H9 (cell line): ENCODE results near the gene KIFC3. TPM values are rescaled to one million over a fixed set of nuclear protein-coding genes. Genes with fewer than 3 reads are reported as not detected.

Source experiments
- DNase-seq: peaks from one replicate; pipeline ENCODE4 v3.0.0-alpha.2; 2017
- H2AFZ ChIP-seq: one replicate; pipeline ENCODE4 v1.6.1; 2013; ENCODE audit warnings: mild to moderate bottlenecking, low read length, control low read depth, moderate library complexity
- H2AK5ac ChIP-seq: 2 replicates; pipeline ENCODE4 v1.6.1; 2013; ENCODE audit warnings: low read length, control low read depth, mixed read lengths; ENCODE audit not compliant: insufficient read length
- H2BK120ac ChIP-seq: one replicate; pipeline ENCODE4 v1.6.1; 2013; ENCODE audit warnings: low read depth, mild to moderate bottlenecking, low read length, control low read depth, inconsistent platforms; ENCODE audit not compliant: poor library complexity, severe bottlenecking
- H2BK12ac ChIP-seq: 2 replicates; pipeline ENCODE4 v1.6.1; 2013; ENCODE audit warnings: low read length, control low read depth, mixed read lengths, low read depth; ENCODE audit not compliant: insufficient read length
- H2BK15ac ChIP-seq: 2 replicates; pipeline ENCODE4 v1.6.1; 2013; ENCODE audit warnings: low read depth, low read length, control low read depth
- H2BK20ac ChIP-seq: one replicate; pipeline ENCODE4 v1.6.1; 2013; ENCODE audit warnings: low read depth, mild to moderate bottlenecking, low read length, control low read depth, inconsistent platforms; ENCODE audit not compliant: poor library complexity, severe bottlenecking
- H2BK5ac ChIP-seq: 2 replicates; pipeline ENCODE4 v1.6.1; 2013; ENCODE audit warnings: low read length, control low read depth, mixed read lengths; ENCODE audit not compliant: insufficient read length
- H3K14ac ChIP-seq: 2 replicates; pipeline ENCODE4 v1.6.1; 2013; ENCODE audit warnings: low read length, control low read depth; ENCODE audit not compliant: insufficient read depth
- H3K18ac ChIP-seq: 2 replicates; pipeline ENCODE4 v1.6.1; 2013; ENCODE audit warnings: low read depth, mild to moderate bottlenecking, mixed read lengths, low read length, control low read depth; ENCODE audit not compliant: insufficient read length
- H3K23ac ChIP-seq: 2 replicates; pipeline ENCODE4 v1.6.1; 2013; ENCODE audit warnings: low read length, control low read depth, mixed read lengths, low read depth; ENCODE audit not compliant: insufficient read length
- H3K23me2 ChIP-seq: 2 replicates; pipeline ENCODE4 v1.6.1; 2013; ENCODE audit warnings: low read depth, mild to moderate bottlenecking, mixed read lengths, low read length, control low read depth; ENCODE audit not compliant: insufficient read length, poor library complexity, severe bottlenecking
- H3K27ac ChIP-seq: 2 replicates; pipeline ENCODE4 v1.5.1; 2013; ENCODE audit warnings: low read length, control low read depth, mixed read lengths, low read depth; ENCODE audit not compliant: insufficient read length
- H3K27me3 ChIP-seq: 2 replicates; pipeline ENCODE4 v1.6.1; 2013; ENCODE audit warnings: low read length, control low read depth, inconsistent platforms; ENCODE audit not compliant: insufficient read depth
- H3K4ac ChIP-seq: 2 replicates; pipeline ENCODE4 v1.6.1; 2013; ENCODE audit warnings: low read depth, mild to moderate bottlenecking, control low read depth, inconsistent platforms, low read length, moderate library complexity
- H3K4me1 ChIP-seq: 2 replicates; pipeline ENCODE4 v1.6.1; 2013; ENCODE audit warnings: low read length, control low read depth, inconsistent platforms; ENCODE audit not compliant: insufficient read depth
- H3K4me2 ChIP-seq: 2 replicates; pipeline ENCODE4 v1.6.1; 2013; ENCODE audit warnings: low read length, control low read depth, mixed read lengths; ENCODE audit not compliant: insufficient read length, insufficient read depth
- H3K56ac ChIP-seq: 2 replicates; pipeline ENCODE4 v1.6.1; 2013; ENCODE audit warnings: low read depth, mild to moderate bottlenecking, mixed read lengths, low read length, control low read depth; ENCODE audit not compliant: insufficient read length
- H3K79me1 ChIP-seq: 2 replicates; pipeline ENCODE4 v1.6.1; 2013; ENCODE audit warnings: low read depth, mild to moderate bottlenecking, moderate library complexity, low read length, control low read depth, inconsistent platforms; ENCODE audit not compliant: insufficient read depth, poor library complexity, severe bottlenecking
- H3K79me2 ChIP-seq: 2 replicates; pipeline ENCODE4 v1.6.1; 2013; ENCODE audit warnings: low read length, control low read depth, inconsistent platforms; ENCODE audit not compliant: insufficient read depth
- H3K9ac ChIP-seq: 2 replicates; pipeline ENCODE4 v1.6.1; 2013; ENCODE audit warnings: low read length, control low read depth, mixed read lengths; ENCODE audit not compliant: insufficient read length; ENCODE audit errors: extremely low read depth
- H3K9me3 ChIP-seq: one replicate; pipeline ENCODE4 v1.6.1; 2013; ENCODE audit warnings: low read depth, low read length, inconsistent platforms; ENCODE audit not compliant: control insufficient read depth
- H3T11ph ChIP-seq: one replicate; pipeline ENCODE4 v1.6.1; 2013; ENCODE audit warnings: mild to moderate bottlenecking, low read length, control low read depth, inconsistent platforms
- H4K20me1 ChIP-seq: one replicate; pipeline ENCODE4 v1.6.1; 2013; ENCODE audit not compliant: control insufficient read depth, insufficient read length, insufficient read depth
- H4K5ac ChIP-seq: 2 replicates; pipeline ENCODE4 v1.6.1; 2013; ENCODE audit warnings: low read depth, mild to moderate bottlenecking, mixed read lengths, low read length, control low read depth; ENCODE audit not compliant: insufficient read length
- H4K8ac ChIP-seq: replicated peaks from 2 replicates; pipeline ENCODE4 v1.6.1; 2013; ENCODE audit warnings: low read length, control low read depth, mixed read lengths, low read depth; ENCODE audit not compliant: insufficient read length
- H4K91ac ChIP-seq: 2 replicates; pipeline ENCODE4 v1.6.1; 2013; ENCODE audit warnings: low read depth, mild to moderate bottlenecking, moderate library complexity, mixed read lengths, low read length, control low read depth; ENCODE audit not compliant: insufficient read length
- H3K27ac Mint-ChIP-seq, 3 experiments: 2 replicates in 2 of 3; 3 replicates in 1 of 3; pipeline ENCODE4 v1.8.0; 2020 to 2021; ENCODE audit warnings: mixed read lengths in 3 of 3, mild to moderate bottlenecking in 1 of 3, moderate library complexity in 1 of 3
- H3K27me3 Mint-ChIP-seq: 2 replicates; pipeline ENCODE4 v1.8.0; 2021; ENCODE audit warnings: low read depth, mild to moderate bottlenecking, moderate library complexity, mixed read lengths
- H3K36me3 Mint-ChIP-seq, 3 experiments: 2 replicates in 2 of 3; 3 replicates in 1 of 3; pipeline ENCODE4 v1.8.0; 2020 to 2021; ENCODE audit warnings: low read depth in 3 of 3, mixed read lengths in 3 of 3; ENCODE audit not compliant: insufficient read depth in 1 of 3
- H3K4me1 Mint-ChIP-seq, 2 experiments: 2 replicates each; pipeline ENCODE4 v1.8.0; 2020; ENCODE audit warnings: mixed read lengths in 2 of 2
- H3K4me3 Mint-ChIP-seq, 2 experiments: 2 replicates in 1 of 2; 3 replicates in 1 of 2; pipeline ENCODE4 v1.8.0; 2020 to 2021; ENCODE audit warnings: mild to moderate bottlenecking in 2 of 2, mixed read lengths in 2 of 2, moderate library complexity in 1 of 2
- H3K9me3 Mint-ChIP-seq, 2 experiments: 2 replicates in 1 of 2; 3 replicates in 1 of 2; pipeline ENCODE4 v1.8.0; 2020; ENCODE audit warnings: mild to moderate bottlenecking in 2 of 2, mixed read lengths in 2 of 2, moderate library complexity in 1 of 2
- CTCF ChIP-seq: fragments of 200-600 bp; sonication (generic); conservative IDR thresholded peaks from 3 replicates; pipeline ENCODE4 v1.8.0; 2021; ENCODE audit warnings: antibody characterized with exemption, mild to moderate bottlenecking
- WGBS: extraction: QIAGEN DNeasy Blood & Tissue Kit; methylation state at CpG from one replicate; pipeline ENCODE4 v1.1.7; 2013; ENCODE audit warnings: missing lambda C conversion rate, low lambda C conversion rate, mixed read lengths; ENCODE audit not compliant: insufficient read length; ENCODE audit errors: extremely low coverage; 5-methylcytosine and 5-hydroxymethylcytosine counted together
- total RNA-seq: library from RNA; stranded (reverse); gene quantifications from 2 replicates; pipeline ENCODE4 v1.2.1, GENCODE V29; 2021

The KIFC3 gene
- total RNA-seq, 1 experiment from 2014 or later: 5.0 TPM

- Mint-ChIP-seq H3K9me3 (no peaks in the 10 kb centered on the region), H3K4me1 (no peaks in the 10 kb centered on the region), H3K27ac (no peak overlapping the region), H3K36me3 (peaks cover 5% of the 10 kb centered on the region in 3 experiments; a peak in 3 of 7 replicates), H3K4me3 (no peak overlapping the region; a peak in 1 of 5 replicates), H3K27me3 (no peaks in the 10 kb centered on the region; the same call in 1 of the 2 replicates)
- Histone ChIP-seq H3K4ac (no peak overlapping the region), H3K14ac (no peak overlapping the region), H3K9ac (no peak overlapping the region), H3K4me1 (no peaks in the 10 kb centered on the region), H4K91ac (no peak overlapping the region), H2BK120ac (no peak overlapping the region), H4K5ac (no peak overlapping the region), H2BK5ac (no peak overlapping the region), H2BK12ac (no peak overlapping the region), H3K18ac (no peak overlapping the region), H3T11ph (no peak overlapping the region), H3K23ac (no peak overlapping the region), H4K8ac (no peak overlapping the region), H2BK20ac (no peak overlapping the region), H2BK15ac (no peak overlapping the region), H2AK5ac (no peak overlapping the region), H3K79me2 (no peaks in the 10 kb centered on the region), H3K56ac (no peak overlapping the region), H4K20me1 (peaks cover 3% of the 10 kb centered on the region), H3K27me3 (no peaks in the 10 kb centered on the region), H2AFZ (no peak overlapping the region), H3K23me2 (no peaks in the 10 kb centered on the region), H3K27ac (no peak overlapping the region), H3K79me1 (no peaks in the 10 kb centered on the region), H3K9me3 (no peaks in the 10 kb centered on the region), H3K4me2 (no peak overlapping the region)
- no peak for TF ChIP-seq CTCF
- DNase-seq: no peak
- no CpG with 5 or more reads among the region's 3 CpGs for WGBS
These were observed 56.5 kb downstream of the KIFC3 start for GRCh38 chr16:57745768-57746167.
